Measurements from ENCODE around the gene RGMA.
"Not testable (repeated sequence)": the region's sequence is repeated elsewhere in the genome, so short reads cannot be mapped to it uniquely, and the experiment has no call there.

RGMA gene

DNA sequence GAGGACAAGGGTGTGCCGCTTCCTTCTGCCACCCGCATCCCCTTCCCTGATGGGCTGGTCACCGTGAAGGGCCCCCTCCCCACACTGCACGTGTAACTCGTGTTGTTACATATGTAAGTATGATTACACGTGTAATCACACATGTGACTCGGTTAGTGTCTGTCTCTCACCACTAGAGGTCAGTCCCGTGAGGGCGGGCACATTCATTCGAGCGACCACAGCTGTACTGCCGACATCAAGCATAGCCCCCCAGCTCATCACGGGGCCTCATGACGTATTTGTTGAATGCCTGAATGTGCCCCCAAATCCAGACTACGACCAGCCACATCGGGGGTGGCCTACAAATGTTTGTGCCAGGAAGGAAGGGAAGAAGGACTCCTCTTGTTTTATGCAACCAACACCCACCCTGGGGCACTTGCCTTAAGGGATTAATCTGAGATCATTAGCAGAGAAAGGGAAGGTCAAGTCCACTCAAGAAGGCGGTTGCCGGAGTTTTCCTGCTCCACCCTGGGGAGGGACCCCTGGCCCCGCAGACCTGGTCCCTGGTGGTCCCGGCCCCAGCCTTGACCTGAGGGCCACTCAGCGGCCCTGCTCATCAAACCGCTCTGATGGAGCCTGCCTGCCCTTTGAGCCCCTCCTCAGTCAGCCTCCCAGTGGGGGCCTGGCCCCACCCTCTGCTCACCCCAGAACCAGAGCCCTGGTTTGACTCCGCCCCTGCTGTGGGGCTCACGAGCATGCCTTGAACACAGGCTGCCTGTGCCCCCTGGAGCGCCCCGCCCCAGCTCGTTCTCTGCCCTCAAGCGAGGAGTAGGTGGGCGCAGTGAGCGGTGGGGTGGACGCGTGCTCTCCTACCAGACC is 52.8 kb downstream of the RGMA start:
- in situ Hi-C loops (cut with HindIII; ENCODE audit: low sequenced_read_pairs) = no loop called here

DNA sequence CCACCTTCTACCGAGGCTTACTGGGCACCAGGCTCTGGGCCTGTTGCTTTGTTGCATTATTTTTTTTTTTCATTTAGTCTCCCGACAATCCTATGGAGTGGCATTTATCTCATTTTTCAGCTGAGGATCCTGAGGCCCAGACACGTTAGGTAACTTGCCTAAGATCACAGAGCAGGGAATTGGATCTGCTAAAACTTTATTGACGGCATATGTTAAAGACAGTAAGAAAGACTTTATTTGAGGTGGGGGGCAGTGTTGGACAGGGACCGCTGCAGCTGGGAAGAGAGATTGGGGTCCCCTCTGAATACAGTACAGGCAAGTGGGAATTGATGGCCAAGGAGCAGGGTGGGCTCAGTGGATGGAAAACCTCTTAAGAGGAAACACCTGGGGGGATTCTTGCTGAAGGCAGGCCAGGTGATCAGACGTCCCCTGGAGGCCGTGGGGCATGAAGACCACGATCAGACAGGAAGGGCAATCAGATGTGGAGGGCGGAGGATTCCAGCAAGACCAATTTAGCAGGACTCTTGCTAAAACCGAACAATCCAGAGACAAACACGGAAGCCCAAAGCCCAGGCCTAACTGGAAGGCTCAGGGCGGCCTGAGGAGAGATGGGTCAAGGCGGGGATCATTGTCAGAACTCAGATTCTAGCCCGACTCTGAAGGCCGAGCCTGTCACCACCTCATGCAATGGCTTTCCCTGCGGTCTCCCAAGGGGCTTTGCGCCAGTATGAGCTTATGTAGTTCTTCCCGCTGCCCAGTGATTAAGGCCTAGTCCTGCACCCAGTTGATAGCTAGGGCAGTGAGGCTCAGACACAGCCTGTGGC is 53.7 kb downstream of the RGMA start:
- in situ Hi-C loops (cut with HindIII; ENCODE audit: low sequenced_read_pairs) = no loop called here

DNA sequence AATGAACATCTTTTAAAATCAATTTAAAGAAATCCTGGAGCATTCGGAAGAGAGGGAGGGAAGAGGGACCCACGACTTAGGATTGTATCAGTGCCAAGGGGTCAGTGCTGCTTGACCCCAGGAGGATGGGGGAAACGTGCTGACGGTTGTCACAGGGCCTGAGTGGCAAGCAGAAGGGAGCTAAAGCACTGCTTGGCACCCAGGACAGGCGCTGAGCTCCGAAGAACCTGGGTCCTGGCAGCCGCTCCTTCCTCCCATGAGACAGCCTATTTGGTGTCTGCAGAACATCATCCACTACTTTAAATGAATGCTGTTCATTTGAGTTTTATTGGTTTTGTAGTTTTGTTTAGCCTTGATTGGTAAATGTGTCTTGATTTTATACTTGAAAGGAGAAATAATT is 54.5 kb downstream of the RGMA start:
- in situ Hi-C loops (cut with HindIII; ENCODE audit: low sequenced_read_pairs) = no loop called here

DNA sequence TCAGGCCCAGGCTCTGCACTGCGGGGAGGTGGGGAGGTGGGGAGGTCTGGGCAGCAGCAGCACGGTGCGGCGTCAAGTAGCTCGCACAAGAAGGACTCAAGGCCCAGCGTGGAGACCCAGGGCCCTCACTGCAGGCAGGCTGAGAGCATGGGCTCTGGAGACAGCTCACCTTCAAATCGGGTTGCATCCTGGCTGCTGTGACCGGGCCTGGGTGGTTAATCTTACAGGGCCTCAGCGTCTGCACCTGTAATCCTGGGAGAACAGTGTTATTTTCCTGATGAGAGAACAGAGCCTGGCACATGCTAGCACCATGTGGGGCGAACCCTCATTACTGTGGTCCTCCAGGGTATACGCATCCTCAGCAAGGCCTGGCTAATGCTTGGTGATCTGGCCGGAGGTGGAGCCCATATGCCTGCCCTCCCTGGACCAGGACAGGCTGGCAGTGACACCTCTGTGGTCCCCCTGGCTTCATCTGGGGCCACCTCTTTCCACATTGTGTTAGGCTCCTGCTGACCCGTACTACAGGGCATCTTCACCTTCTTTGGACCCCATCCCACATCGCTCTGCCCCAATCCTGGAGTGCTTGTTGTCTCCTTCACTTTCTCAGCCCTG is 55.5 kb downstream of the RGMA start:
- in situ Hi-C loops (cut with HindIII; ENCODE audit: low sequenced_read_pairs) = no loop called here

DNA sequence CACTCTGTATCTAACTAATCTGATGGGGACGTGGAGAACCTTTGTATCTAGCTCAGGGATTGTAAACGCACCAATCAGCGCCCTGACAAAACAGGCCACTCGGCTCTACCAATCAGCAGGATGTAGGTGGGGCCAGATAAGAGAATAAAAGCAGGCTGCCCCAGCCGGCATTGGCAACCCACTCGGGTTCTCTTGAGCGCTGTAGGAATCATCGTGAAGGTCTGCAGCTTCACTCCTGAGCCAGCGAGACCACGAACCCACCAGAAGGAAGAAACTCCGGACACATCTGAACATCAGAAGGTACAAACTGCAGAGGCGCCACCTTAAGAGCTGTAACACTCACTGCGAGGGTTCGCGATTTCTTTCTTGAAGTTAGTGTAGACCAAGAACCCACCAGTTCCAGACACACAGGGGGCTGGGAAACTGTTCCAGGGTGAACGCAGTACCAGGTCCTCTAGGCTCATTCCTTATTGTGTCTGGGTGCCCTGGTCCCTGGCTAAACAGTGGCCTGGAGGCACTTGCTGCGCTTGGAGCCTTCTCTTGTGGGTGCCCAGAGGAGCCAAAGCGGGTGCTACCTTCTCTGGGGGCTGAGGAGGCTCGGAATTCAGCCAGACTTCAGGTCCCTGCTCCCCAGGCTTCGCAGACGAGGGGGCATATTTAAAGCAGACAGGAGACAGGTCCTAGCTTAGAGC is 56.4 kb downstream of the RGMA start:
- in situ Hi-C loops (cut with HindIII; ENCODE audit: low sequenced_read_pairs) = not testable (repeated sequence)

DNA sequence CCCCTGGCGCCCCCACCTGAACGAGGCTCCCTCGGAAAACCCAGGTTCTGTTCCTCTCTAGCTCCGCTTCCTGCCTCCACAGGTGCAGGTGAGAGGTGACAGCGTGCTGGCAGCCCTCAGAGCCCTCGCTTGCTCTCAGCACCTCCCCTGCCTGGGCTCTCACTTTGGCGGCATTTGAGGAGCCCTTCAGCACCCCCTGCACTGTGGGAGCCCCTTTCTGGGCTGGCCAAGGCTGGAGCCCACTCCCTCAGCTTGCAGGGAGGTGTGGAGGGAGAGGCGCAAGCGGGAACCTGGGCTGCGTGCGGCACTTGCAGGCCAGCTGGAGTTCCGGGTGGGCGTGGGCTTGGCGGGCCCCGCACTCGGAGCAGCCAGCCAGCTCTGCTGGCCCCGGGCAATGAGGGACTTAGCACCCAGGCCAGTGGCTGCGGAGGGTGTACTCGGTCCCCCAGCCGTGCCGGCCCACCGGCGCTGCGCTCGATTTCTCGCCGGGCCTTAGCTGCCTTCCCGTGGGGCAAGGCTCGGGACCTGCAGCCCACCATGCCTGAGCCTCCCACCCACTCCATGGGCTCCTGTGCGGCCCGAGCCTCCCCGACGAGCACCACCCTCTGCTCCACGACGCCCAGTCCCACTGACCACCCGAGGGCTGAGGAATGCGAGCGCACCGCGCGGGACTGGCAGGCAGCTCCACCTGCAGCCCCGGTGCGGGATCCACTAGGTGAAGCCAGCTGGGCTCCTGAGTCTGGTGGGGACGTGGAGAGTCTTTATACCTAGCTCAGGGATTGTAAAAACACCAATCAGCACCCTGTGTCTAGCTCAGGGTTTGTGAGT is 57.2 kb downstream of the RGMA start:
- in situ Hi-C loops (cut with HindIII; ENCODE audit: low sequenced_read_pairs) = not testable (repeated sequence)

DNA sequence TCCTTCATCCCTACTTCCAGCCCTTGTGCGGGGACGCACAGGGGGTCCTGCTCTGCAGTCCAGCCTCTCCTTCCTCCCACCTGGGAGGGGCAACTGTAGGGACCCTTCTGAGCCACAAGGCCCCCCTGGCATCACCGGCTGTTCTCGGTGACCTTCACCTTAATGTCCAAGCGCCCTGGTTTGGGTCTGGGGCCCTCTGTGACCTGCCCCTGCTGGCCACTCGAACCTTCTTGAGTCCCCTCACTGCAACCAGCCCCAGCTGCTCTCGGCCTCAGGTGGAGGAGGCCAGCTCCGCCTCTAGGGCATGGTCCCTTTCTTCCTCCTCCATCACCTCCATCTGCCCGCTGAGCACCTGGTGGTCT is 57.9 kb downstream of the RGMA start:
- in situ Hi-C loops (cut with HindIII; ENCODE audit: low sequenced_read_pairs) = no loop called here

DNA sequence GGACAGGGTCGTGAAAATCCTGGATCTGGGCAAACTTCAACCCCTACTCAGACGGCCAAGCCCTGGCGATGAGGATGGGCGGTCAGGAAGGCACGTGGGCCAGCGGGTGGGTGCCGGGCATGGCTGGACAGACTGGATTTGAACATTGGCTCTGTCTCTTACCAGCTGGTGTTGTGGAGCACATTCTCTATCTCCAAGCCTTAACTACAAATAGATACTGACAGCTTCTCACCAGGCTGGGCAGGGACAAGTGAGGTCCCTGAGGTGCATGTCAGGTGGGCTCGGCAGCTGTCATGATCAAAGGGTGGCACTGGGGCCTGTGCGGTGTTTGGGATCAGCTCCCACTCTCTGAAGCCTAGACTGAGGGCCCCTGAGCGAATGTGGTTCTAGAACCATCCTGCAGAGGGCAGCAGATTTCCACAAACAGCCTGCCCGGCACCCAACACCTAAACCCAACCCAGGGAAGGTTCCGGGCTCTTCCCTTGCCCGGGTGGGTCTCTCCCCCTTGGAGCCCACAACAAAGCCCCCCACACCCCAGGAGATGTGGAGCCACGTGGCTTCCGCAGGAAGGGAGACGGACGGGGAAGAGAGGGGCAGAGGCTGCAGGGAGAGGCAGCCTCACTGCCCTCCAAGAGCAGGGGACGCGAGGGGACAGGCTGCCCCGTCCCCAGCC is 58.4 kb downstream of the RGMA start:
- in situ Hi-C loops (cut with HindIII; ENCODE audit: low sequenced_read_pairs) = no loop called here

DNA sequence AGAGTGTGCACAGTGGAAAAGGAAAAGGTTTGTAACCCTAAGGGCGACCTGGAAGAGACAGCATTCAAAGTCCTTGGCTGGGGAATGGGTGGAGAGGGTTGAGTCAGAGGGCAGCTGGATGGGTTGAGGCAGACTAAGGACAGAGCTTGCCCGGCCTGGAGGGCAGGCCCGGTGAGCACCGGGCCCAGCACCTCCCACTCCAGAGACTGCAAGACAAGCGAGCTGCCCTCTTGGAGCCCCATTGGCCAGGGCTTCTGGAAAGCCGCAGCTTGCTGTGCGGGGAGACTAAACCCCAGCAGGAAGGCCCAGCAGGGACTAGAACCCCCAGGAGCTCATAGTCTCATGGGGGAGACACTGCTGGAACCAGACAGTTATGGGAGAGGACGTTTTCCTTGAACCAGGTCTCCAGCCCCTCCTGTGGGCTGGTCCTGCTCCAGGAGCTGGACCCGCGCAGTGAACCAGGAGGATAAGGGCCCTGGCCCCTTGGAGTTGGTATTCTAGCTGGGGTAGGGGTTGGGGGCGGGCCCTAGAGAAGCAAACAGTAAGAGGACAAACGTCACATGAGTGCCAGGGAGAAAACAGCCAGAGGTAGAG is 59.1 kb downstream of the RGMA start:
- in situ Hi-C loops (cut with HindIII; ENCODE audit: low sequenced_read_pairs) = no loop called here

DNA sequence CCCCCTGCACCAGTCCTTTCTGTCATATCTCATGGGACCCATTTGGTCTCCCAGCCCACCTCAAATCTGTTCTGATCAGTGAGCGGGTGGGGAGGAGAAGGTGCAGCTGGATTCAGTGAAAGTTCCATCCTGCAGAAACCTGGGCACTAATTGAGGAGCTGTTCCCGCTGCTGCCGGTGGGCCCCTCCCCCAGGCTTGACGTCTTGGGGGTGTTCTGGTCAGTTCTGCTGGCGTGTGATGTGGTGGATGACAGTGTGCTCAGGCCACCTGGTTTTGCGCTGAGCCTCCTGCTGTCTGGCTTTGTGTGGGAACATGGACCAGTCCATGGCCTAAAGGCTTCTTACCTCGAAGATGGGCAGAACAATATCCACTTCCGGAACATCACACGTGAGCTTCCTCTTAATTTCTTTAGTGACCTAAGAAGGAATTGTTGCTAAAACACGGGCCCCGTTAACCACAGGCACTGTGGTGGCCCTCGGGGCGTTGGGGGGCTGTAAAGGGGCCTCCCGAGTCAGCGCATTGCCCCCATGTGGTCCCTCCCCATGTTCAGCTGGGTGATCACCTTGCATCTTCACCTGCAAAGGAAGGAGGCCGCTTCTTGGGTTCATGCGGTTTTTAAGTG is 59.7 kb downstream of the RGMA start:
- in situ Hi-C loops (cut with HindIII; ENCODE audit: low sequenced_read_pairs) = no loop called here

DNA sequence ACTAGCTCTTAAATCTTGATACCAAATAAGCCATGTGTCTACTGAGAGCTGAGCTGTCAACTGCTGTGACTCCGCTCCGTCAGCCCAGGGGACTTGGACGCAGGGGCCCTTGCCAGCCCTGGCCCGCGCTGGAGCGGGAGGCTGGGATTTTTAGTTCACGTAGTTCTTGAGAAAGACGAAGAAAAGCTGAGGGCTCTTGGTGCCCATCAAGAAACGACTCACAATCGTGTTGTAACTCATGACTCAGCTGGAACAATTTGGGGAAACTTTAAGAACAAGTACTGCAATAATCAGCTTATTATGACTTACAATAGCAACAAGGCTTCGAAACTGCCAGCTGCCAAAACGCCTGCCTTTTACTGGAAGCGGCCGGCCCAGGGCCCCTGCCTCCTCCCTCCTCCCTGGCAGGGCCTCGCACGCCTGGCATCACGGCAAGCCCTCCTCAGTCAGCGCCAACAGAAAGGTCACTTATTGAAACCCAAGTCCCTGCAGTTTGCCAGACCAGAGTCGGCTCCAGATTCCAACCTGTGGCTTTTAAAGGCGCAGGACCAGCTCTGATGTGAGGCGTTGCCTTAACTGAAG is 60.3 kb downstream of the RGMA start:
- in situ Hi-C loops (cut with HindIII; ENCODE audit: low sequenced_read_pairs) = no loop called here

DNA sequence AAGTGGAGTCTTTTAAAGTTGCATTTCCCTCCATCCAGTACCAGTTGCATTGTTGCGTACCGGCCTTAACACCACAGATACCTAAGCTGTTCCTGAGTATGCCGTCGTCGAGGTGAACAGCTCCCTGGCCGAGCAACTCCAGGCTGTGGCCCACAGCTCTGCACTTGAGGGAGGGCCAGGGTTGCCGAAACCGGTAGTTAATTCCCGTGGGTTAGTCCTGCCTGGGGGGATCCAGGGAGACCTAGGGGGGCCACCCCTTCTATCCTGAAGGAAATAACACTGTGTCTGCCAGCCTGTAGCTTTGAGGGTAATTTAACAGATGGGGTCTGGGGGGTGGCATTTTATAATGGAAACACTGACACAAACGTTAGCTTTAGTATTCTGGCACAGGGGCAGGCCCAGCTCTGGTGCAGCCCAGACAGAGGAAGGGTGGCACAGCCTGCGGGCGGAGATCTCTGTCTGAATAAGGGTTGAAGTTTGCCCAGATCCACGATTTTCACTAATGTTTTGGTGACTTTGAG is 60.8 kb downstream of the RGMA start:
- in situ Hi-C loops (cut with HindIII; ENCODE audit: low sequenced_read_pairs) = no loop called here

DNA sequence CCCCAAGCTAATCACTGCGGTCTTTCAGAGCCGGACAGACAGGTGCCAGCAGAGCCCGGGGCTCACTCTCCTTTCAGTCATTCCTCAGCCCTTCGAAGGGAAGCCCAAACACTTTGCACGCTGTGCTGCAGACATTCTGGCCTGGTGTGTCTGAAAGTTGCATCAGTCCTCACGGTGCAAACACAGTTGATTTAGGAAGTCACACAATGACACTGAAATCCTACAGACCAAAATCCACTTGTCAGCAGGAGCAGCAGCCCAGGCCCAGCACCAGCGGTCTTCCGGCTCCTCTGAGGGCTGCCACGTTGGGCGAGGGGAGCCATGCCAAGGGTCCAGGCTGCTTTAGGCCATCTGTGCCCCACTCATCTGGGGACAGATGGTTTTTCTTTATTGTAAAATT is 61.6 kb downstream of the RGMA start:
- in situ Hi-C loops (cut with HindIII; ENCODE audit: low sequenced_read_pairs) = no loop called here

DNA sequence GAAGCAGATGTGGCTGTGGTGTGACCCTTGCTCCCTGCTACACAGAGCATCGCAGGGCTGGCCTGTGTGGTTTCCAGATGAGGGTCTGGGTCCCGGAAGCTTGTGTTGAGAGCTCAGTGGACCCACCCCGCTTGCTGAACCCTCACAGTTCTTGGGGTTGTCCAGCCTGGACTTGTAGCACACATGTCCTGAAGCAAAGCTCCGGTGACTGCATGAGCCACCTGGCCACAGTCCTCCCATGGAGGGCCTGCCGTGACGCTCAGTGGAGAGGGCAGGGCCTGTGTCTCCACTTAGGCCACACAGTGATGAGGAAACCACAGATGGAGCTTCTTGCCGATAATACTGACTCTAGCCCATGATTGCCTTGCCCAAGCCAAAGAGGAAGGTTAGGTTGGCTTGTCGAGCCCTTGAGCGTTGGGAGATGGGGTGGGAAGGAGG is 62.6 kb downstream of the RGMA start:
- in situ Hi-C loops (cut with HindIII; ENCODE audit: low sequenced_read_pairs) = no loop called here

DNA sequence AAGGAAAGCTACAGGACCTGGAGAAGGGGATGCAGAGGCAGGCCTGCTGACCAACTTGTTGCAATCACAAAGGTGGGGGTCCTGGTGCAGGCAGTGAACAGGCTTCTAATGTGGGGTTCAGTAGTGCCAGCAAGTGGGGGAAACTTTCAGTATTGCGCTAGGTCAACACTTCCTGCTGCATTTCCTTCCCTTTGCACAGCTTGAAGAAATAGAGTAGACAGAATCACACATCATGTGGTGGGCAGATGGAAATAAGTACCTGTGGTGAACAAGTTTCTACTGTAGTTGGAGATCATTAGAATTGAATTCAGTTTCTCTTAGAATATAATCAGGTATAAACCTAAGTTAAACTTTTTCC is 63.4 kb downstream of the RGMA start:
- in situ Hi-C loops (cut with HindIII; ENCODE audit: low sequenced_read_pairs) = no loop called here

DNA sequence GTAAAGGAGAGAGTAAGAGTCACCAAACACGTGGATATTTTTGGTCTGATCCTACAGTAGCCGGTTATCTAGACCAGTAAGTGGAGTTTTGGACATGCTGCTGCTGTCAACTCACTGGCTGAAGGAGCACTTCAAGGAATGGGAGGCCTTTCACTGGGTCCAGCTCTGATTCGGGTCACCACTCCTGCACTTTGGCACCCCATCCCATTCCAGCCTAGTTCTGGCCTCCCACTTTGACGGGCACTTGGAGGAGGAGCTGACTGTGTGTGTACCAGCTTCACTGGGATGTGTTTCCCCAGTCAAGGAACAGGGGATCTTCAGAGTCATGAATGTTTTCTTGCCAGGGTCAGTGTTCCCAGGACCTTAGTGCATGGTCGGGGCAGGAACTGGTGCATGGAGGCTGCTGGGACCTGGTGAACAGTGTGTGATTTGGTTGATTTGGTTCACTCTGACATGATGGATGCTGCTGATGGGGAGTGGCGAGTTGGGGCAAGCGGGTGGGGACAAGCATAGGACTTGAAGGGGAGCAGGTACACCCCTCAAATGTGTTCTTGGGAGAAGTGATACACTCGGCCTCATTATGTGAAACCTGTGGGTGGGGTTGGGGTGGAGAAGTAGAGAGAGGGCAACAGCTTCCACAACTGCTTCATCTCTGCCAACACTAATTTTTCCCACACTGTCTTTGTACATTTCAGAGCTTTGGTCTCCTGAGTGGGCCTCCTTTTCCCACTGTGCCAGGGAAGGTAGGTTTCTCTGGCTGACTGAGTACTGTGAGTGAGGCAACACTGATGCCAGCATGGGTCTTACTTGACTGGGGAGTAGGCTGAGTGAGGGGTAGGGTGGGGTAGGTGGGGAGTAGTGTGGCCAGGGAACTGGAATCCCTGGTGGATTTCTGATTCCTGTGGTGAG is 64.0 kb downstream of the RGMA start:
- in situ Hi-C loops (cut with HindIII; ENCODE audit: low sequenced_read_pairs) = no loop called here

DNA sequence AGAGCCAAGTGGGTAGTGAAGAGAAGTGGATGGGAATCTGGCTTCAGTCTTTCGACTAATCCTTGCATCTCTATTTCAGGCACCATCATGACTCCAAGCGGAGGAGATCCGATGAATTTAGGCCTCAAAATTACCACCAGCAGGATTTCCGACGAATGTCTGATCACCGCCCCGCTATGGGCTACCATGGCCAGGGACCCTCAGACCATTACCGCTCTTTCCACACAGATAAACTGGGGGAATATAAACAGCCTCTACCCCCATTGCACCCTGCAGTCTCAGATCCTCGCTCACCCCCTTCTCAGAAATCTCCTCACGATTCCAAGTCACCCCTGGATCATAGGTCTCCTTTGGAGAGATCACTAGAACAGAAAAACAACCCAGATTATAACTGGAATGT is 64.7 kb downstream of the RGMA start:
- in situ Hi-C loops (cut with HindIII; ENCODE audit: low sequenced_read_pairs) = no loop called here

Data from endothelial cell of hepatic sinusoid (primary cell).